ENCODE measurements around the gene NMNAT1.
"Not testable (repeated sequence)": the region's sequence is repeated elsewhere in the genome, so short reads cannot be mapped to it uniquely, and the experiment has no call there.

The NMNAT1 gene

DNA sequence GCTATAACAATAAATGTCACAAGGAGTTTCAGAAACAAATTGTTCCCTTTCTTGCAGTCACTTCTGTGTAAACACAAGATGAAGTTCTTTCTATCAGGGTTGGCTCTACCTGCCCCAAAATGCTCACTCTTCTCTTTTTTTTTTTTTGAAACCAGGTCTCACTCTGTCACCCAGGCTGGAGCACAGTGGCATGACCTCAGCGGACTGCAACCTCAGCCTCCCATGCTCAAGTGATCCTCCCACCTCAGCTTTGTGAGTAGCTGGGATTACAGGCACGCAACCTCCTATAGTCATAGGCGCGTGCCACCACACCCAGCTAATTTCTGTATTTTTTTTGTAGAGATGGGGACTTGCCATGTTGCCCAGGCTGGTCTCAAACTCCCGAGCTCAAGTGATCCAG is 22.7 kb upstream of the NMNAT1 start:
- DNase-seq (ENCODE audit: low read depth), result no peak

DNA sequence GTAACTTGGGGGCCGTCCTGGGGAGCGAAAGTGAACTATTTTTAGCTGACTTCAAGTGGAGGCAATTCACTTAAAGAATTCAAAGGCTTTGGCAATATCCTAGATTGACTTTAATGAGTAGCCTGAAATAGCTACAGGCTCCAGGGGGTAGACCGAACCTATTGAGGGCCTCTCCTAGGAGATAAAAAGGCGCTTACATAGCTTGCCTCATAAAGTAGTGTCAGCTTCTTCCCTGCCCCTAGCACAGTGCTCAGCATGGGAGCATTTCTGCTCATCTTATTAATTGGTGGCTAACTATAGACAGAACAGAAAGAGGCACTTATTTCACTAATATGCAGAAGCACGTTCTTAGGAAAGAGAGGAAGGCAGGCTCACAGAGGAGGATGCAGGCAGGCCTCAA is 20.9 kb upstream of the NMNAT1 start:
- DNase-seq (ENCODE audit: low read depth), result no peak

DNA sequence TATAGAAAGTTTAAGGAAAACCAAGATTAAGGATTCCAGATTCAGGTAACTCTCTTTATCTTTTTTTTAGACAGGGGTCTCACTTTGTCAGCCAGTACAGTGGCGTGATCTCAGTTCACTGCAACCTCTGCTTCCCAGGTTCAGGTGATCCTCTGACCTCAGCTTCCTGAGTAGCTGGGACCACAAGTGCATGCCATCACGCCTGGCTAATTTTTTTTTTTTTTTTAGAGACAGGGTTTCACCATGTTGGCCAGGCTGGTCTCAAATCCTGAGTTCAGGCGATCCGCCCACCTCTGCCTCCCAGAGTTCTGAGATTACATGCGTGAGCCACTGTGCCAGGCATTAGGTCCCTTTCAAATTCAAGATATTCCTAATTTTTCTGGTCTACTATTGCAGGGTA is 16.0 kb upstream of the NMNAT1 start:
- no peak for DNase-seq (ENCODE audit: low read depth)

DNA sequence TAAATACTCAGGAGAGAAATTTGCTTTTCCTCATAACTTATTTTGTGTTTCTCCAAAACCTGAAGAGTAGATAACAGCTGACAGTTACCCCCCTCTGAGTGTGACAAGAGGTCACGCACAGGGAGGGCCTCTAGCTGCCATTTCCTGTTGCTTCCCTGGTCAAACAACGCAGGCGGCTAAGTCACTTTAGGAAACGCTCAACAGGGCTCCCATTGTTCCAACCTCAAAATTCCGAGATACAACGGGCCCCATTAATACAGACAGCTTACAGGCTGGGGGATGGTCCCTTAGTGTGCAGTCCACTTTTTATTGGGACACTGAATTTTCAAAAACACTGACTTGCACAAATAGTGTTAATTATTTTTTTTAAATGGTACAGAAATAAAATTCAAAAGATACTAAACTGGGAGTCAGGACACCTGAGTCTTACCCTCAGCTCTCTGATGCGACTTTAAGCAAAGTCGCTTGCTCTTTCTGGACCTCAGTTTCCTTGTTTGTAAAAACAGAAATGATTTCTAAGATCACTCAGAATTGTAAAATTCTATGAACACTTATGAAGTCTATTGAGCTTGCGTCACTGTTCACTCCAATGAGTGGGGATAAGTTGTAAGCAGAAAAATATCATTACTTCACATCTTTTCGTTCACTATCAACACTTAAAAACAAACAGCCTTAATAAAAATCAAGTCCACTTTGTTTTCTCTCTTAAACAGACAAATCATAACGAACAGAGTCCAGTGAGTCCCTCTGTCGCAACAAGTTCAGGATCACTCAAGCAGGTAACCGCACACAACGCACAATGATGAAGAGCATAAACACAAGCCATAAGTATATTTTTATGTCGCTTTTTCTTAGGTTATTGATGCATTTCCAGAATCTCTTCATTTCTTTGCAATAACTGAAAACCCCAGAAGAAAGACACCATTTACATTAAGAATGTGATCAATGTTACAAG is 13.6 kb upstream of the NMNAT1 start:
- DNase-seq (ENCODE audit: low read depth), result no peak

DNA sequence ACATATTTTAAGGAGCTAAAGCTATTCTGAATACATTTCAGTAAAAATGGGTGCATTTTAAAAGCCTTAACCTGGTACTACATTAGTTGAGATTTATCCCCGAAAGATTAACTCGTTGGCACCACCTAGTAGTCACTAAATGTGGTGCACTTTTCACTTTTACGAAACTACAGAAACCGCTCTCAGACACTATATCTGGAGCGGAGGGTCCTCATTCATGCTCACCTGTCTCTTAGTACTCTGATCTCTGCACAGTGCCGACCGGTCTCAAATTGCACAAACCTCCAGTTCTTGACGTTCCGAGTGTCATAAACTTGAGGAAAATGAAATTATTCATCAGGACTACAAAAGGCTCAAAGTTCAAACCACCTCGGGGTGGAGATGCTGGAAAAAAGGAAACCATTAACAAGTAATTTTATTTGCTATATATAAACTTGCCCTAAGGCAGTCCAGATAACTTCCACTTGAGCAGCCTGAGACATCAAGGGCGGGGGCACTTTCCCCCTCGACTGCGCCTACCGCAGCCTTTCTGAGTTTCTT is 806 bp upstream of the NMNAT1 start:
- DNase-seq (ENCODE audit: low read depth), result peak; percentile 31

DNA sequence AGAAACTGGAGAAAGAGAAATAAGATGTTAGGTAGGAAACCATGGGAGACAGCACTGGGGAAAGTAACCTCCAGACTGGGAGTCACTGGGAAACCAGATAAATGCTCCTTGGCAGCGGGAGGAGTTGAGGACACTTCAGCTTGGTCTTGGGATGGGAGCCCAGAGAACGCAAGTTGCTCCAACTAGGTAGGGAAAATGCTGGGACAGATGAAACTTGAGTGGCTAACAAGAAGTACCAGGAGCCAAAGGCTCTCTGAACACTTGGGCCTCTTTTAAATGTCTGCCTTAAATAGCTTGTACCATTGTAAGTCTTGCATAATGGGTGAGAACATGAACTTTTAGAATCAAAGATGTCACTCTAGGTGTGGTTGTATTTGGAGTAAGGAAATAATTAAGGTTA is 3.0 kb downstream of the NMNAT1 start:
- no peak for DNase-seq (ENCODE audit: low read depth)

DNA sequence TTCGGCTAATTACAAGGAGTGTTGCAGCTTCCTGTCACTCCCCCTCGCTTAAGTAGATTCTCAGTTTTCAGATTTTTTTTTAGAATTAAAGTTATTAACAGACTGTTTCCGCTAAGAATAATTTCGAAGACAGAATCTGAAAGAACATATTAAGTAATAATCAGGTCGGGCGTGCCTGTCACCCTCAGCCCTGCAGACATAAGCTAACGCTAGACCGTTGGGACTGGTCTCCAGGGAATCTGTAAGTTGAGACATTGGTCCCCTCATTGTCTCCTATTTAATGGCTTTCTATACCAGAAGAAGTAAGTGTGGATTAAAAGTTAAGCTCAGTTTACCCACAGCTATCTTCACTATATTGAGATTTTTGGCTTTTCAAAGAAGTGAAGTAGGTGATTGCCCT is 14.5 kb downstream of the NMNAT1 start:
- no peak for DNase-seq (ENCODE audit: low read depth)

DNA sequence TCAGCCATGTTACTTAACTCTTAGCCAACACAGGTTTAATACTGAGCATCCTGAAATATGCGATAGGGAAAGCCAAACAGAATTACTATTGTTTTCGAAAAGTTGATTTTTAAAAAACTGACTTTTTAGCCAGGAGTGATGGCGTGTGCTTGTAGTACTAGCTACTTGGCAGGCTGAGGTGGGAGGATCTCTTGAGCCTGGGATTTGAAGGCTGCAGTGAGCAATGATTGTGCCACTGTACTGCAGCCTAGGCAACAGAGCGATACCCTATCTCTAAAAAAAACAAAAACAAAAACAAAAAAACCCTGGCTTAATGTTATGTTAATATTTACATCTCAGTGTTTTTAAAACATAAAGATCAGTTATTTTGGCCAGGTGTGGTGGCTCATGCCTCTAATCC is 16.7 kb downstream of the NMNAT1 start:
- DNase-seq (ENCODE audit: low read depth), result no peak

DNA sequence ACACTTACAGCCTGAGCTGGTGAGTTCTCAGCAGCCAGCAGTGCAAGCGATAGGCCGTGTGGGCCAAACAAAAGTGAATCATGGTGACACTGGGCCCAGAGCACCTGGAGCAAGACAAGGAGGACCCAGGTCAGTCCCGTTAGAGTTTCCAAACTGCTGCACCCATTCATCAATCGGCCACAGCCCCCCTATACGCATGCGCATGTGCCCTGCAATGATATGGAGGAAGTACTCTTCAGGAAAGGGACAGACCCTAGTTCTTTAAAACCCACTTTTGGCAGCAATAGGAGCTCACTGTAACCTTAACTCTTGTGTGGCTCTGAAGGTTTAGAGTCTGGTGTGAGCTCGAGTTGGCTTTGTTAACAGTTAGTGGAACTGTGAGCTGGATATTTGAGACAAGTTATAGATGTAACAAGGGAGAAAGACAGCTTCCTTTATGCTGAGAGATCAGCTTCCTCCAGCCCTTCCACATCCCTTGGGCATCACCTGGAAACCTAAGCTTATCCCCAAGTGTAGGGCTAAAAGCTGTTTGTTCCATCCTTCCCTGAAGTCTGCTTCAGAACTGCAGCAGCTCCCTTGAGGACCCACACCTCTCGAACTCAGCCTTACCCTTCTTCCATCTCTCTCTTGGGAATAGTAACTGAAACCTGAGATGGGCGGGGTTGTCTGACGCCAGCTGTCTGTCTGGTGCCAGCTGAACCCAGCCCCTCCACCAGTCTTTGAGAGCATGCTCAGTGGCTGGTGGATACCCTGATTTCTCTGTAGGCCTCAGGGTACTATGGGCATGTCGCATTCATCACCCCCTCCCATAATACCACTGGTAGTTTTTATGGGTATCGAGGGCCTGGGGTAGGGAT is 17.7 kb downstream of the NMNAT1 start:
- no peak for DNase-seq (ENCODE audit: low read depth)

DNA sequence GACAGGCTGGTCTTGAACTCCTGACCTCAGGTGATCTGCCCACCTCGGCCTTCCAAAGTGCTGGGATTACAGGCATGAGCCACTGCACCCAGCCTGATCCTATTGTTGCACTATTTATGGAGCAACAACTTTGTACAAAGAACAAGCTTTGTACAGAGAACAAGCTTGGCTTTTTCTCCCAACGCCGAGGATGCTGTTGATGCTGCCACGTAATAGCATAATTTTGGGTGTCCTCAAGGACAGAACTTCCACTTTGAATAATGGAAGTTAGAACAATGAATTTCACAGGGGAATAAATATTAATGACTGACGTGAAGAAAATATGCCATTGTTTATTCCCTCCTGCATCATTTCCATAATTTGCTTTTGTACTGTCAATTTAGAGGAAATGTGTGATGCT is 41.0 kb downstream of the NMNAT1 start:
- DNase-seq (ENCODE audit: low read depth), result no peak

DNA sequence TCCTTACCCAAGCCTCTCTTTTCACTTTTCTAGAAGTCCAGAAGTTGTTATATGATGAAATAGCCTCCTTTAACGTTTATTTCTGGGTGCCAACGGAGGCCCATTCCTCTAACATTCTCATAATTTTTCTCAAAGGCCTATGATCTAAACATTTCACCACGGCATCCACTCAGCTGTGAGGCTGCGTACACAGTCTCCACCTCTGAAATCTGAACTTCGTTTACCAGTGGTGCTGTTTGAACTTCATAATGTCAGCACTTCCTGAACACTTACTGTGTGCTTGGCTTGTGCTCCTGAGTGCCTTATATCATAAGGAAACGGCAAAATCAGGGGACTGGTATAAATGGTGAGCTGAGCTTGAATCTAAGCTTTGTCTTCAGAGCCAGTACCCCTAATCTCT is 41.7 kb downstream of the NMNAT1 start:
- DNase-seq (ENCODE audit: low read depth), result no peak

DNA sequence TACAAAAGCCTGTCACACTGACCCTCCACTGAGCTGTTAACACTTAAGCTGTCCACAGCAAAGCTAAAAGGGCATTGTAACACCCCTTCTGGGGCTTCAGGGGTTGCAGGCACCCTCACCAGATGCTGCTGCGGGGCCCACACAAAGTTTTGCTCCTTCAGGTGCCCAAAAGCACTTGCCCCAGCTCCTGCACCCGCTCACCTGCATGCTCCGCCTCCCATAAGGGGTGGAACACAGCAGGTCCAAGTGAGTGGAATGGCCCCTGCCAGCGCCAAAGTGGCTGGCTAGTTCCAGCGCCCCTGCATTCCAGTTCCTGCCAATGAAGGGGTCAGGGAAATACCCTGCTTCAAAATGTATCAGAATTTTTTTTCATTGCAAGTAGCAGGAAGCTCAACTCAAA is 46.5 kb downstream of the NMNAT1 start:
- no peak for DNase-seq (ENCODE audit: low read depth)

DNA sequence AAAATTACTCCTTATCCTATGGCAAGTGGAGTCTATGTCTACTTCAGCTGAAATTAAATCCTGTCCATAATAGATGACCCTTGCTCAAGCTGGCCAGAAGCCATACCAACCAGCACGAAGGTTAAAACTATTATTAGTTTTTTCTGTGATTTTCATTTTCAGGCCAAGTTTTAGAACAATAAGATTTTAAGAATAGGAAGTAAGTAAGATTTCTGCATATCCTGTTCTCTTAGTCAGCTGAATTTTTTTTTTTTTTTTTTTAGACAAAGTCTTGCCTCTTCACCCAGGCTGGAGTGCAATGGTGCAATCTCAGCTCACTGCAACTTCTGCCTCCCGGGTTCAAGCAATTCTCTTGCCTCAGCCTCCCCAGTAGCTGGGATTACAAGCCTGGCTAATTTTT is 47.7 kb downstream of the NMNAT1 start:
- no peak for DNase-seq (ENCODE audit: low read depth)

DNA sequence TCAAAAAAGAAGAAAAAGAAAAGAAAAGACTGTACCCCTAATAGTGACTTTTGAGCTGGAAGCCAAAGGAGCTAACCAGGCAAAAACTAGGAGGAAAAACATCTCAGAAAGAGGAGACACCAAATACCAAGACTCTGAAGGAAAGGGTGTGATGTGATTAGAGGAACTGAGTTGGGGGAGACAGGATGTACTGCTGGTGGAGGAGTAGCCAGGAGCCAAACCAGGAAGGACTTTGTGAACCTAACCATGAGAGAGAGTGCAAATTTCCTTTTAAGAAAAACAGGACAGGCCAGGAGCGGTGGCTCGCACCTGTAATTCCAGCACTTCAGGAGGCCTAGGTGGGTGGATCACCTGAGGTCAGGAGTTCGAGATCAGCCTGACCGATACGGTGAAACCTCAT is 49.6 kb downstream of the NMNAT1 start:
- no peak for DNase-seq (ENCODE audit: low read depth)

DNA sequence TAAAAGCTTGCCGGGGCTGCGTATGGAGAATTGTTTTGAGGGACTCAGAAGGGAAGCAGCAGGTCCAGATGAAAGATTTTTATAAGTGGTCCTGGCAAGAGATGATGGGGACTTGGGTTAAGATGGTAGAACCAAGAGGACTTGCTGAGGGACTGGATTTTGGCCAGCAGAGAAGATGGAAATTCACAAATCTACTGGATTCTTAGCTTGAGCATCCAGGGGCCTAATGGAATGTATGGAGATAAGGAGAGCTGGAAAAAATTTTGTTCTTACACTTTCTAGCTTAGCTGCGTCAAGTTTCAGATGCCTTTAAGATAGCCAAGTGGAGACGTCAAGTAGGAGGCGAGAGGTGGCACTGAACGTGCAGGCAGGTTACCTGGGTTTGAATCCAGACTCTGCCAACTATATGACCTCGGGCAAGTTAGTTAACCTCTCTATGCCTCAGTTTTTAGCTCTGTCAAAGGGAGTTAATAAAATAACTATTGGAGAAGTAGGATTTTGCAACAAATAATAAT is 50.3 kb downstream of the NMNAT1 start:
- DNase-seq (ENCODE audit: low read depth), result no peak

DNA sequence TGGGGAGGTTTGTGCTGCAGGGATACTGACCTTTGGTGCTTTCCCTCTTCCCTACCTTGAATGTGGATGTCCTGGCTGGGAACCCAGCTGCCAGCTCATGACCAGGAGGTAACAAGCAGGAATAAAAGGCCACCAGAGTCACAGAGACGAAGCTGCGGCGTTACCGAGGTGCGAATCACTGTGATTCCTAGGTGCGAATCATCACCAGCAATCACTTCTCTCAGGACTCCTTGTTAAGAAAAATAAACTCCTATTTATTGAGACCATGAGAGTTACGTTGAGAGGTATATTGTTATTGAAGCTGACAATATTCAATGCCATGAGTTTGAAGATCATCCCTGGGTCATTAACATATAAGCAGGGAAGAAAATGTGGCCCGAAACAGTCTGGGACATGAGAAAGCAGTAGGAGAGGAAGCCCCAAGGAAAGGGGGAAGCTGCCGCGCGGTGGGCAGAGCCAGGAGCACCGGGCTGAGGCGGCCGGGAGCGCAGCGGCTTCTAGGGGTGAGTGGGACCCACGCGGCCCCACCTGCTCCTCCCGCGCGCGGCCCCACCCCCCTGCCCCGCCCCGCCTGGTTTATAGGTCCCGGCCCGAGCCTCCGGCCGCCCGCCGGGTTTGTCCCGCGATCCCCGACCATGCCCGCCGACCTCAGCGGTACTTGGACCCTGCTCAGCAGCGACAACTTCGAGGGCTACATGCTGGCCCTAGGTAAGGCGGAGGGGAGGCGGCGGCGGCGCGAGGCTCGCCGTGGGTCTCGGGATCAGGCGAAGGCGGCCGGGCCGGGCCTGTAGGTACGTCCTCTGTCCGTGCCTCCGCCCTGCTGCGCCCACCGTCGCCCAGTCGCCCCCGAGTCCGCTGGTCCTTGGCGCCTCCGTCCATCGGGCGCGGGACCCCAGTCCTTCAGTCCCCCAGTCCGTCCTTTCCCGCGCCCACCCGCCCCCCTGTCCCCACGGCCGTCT is 53.6 kb downstream of the NMNAT1 start, which contains the start of gene RBP7:
RBP7 (plus strand) TSS at position 605 of the 959 bp plus-strand sequence; CDS start at position 636, 31 bp downstream.
- DNase-seq (ENCODE audit: low read depth), result no peak

DNA sequence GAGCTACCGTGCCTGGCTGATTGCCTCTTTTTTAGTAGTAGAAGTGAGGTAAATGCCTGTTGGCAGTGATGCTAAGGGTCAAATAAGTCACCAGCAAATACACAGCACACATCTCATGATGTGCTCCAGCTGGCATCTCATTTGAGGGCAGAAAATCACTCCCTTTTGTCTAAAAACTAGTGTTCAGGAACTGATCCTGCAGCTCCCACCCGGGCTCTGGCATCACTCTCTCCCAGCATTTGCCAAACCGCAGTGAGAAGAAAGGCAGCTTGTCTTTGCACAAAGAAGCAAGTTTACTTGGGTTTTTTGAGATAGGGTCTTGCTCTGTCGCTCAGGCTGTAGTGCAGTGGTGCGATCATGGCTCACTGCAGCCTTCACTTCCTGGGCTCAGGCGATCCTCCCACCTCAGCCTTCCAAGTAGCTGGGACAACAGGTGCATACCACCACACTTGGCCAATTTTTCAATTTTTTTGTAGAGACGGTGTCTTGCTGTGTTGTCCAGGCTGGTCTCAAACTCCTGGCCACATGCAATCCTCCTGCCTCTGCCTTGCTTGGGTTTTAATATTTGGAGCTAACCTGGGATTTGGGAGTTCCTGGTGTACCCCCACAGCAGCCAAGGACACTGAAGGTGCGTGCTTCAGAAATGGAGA is 57.9 kb downstream of the NMNAT1 start:
- no peak for DNase-seq (ENCODE audit: low read depth)

DNA sequence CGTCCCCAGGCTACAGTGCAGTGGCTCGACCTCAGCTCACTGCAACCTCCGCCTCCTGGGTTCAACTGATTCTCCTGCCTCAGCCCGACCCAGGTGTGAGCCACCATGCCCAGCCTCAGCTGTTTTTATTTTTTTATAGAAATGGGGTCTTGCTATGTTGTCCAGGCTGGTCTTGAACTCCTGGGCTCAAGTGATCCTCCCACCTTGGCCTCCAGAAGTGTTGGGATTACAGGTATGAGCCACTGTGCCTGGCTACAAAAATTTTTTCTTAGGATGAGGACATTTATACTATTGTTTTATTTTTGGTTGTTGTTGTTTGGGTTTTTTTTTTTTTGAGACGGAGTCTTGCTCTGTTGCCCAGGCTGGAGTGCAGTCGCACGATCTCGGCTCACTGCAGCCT is 62.0 kb downstream of the NMNAT1 start:
- not testable (repeated sequence) for DNase-seq (ENCODE audit: low read depth)

DNA sequence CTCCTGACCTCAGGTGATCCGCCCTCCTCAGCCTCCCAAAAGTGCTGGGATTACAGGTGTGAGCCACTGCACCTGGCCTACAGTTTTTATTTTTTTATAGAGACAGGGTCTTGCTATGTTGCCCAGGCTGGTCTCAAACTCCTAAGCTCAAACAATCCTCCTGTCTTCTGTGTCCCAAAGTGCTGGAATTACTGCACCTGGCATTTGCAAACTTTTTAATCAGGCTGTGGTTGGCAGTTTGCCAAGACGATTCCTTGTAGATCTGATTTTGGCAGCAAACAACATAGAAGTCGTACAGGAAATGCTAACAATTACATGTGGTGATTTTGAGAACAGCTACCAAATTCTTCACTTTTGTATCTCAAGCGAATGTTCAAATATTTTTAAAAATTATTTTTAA is 63.9 kb downstream of the NMNAT1 start:
- DNase-seq (ENCODE audit: low read depth), result no peak

DNA sequence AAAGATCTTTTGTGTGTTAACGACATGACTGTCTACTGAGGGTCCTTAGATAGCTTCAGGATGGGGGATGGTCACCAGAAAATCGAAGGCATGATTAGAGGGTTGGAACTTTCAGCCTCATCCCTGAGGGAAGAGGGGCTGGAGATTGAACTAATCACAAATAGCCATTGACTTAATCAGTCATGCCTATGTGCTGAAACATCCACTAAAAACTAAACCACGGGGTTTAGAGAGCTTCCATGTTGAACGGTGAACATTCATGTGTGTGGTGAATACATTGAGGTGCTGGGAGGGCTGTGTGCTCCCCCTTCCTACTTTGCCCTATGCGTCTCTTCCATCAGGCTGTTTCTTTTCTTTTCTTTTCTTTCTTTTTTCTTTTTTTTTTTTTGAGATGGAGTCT is 70.7 kb downstream of the NMNAT1 start:
- no peak for DNase-seq (ENCODE audit: low read depth)

DNA sequence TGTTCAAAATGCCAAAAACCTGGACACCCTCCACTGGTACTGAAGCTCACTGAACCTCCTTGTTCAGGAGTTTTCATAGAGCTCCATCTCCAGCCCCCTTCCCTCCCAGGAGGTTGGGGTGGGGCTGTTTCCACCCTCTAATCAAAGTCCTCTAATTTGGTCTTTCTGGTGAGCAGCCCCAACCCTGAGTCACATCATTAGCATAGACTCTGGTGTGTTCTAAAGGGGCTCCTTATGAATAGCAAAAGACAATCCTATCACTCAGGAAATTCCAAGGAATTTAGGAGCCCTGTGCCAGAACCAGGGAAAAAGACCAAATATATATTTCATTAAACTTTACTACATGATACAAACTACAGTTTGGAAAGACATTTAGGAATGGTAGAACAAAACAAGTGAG is 76.3 kb downstream of the NMNAT1 start:
- DNase-seq (ENCODE audit: low read depth), result no peak

Measured in GM04504 (cell line).